SK-N-SH treated with all-trans-retinoic acid at 6 μM for 48 hours (cell line): ENCODE data around the gene DESI1.

Source experiments
- ATAC-seq: fragments of 200-7000 bp; cut with Tn5 transposase; 3 replicates; pipeline ENCODE4 v1.9.1; 2020; ENCODE audit warnings: mild to moderate bottlenecking, moderate library complexity
- ARNTL ChIP-seq: fragments of 450-650 bp; formaldehyde crosslinking; IDR thresholded peaks from 2 replicates; pipeline ENCODE4 v1.5.0; 2020; ENCODE audit warnings: low read depth, mild to moderate bottlenecking, moderate library complexity, borderline replicate concordance
- BACH2 ChIP-seq: fragments of 250-450 bp; sonication (Bioruptor Pico); IDR thresholded peaks from 2 replicates; pipeline ENCODE4 v1.9.0; 2021; ENCODE audit warnings: mild to moderate bottlenecking, borderline replicate concordance
- CREB5 ChIP-seq: fragments of 250-450 bp; sonication (Bioruptor Pico); IDR thresholded peaks from 2 replicates; pipeline ENCODE4 v1.5.1; 2020; ENCODE audit warnings: low read depth, mild to moderate bottlenecking, moderate library complexity
- CSDC2 ChIP-seq: fragments of 250-450 bp; sonication (Bioruptor Pico); IDR thresholded peaks from 2 replicates; pipeline ENCODE4 v1.5.0; 2020; ENCODE audit warnings: mild to moderate bottlenecking, moderate library complexity
- CSRNP3 ChIP-seq: fragments of 250-450 bp; sonication (Bioruptor Pico); IDR thresholded peaks from 2 replicates; pipeline ENCODE4 v1.5.1; 2021; ENCODE audit warnings: mild to moderate bottlenecking, moderate library complexity
- ESRRG ChIP-seq: fragments of 250-450 bp; sonication (Bioruptor Pico); IDR thresholded peaks from 2 replicates; pipeline ENCODE4 v1.6.1; 2021; ENCODE audit warnings: mild to moderate bottlenecking
- GLIS3 ChIP-seq: fragments of 250-450 bp; sonication (Bioruptor Pico); IDR thresholded peaks from 2 replicates; pipeline ENCODE4 v1.5.0; 2020; ENCODE audit warnings: mild to moderate bottlenecking, moderate library complexity
- ISL1 ChIP-seq: fragments of 250-450 bp; sonication (Bioruptor Pico); IDR thresholded peaks from 2 replicates; pipeline ENCODE4 v2.1.2; 2022; ENCODE audit warnings: mild to moderate bottlenecking, moderate library complexity
- OSR1 ChIP-seq: fragments of 250-450 bp; sonication (Bioruptor Pico); IDR thresholded peaks from 2 replicates; pipeline ENCODE4 v1.8.0; 2022; ENCODE audit warnings: moderate library complexity, mild to moderate bottlenecking, inconsistent platforms
- PATZ1 ChIP-seq: fragments of 250-450 bp; sonication (Bioruptor Pico); IDR thresholded peaks from 2 replicates; pipeline ENCODE4 v1.8.0; 2020; ENCODE audit warnings: mild to moderate bottlenecking, moderate library complexity, borderline replicate concordance
- PPARA ChIP-seq: fragments of 250-450 bp; sonication (Bioruptor Pico); IDR thresholded peaks from 2 replicates; pipeline ENCODE4 v1.5.0; 2020; ENCODE audit warnings: mild to moderate bottlenecking, borderline replicate concordance
- RARB ChIP-seq: fragments of 250-450 bp; sonication (Bioruptor Pico); IDR thresholded peaks from 2 replicates; pipeline ENCODE4 v1.8.0; 2021; ENCODE audit warnings: mild to moderate bottlenecking, moderate library complexity
- SNAI2 ChIP-seq: fragments of 250-450 bp; sonication (Bioruptor Pico); IDR thresholded peaks from 2 replicates; pipeline ENCODE4 v1.5.0; 2020; ENCODE audit warnings: mild to moderate bottlenecking, moderate library complexity
- TCF4 ChIP-seq: fragments of 250-450 bp; sonication (Bioruptor Pico); IDR thresholded peaks from 2 replicates; pipeline ENCODE4 v1.8.0; 2021; ENCODE audit warnings: mild to moderate bottlenecking, moderate library complexity, borderline replicate concordance
- TOX ChIP-seq: fragments of 250-450 bp; sonication (Bioruptor Pico); IDR thresholded peaks from 2 replicates; pipeline ENCODE4 v1.8.0; 2021; ENCODE audit warnings: mild to moderate bottlenecking, moderate library complexity, borderline replicate concordance
- ZC3H10 ChIP-seq: fragments of 250-450 bp; sonication (Bioruptor Pico); IDR thresholded peaks from 2 replicates; pipeline ENCODE4 v1.5.1; 2021; ENCODE audit warnings: mild to moderate bottlenecking, moderate library complexity
- ZFP3 ChIP-seq: fragments of 250-450 bp; sonication (Bioruptor Pico); IDR thresholded peaks from 2 replicates; pipeline ENCODE4 v1.5.0; 2020; ENCODE audit warnings: mild to moderate bottlenecking, moderate library complexity
- ZFP30 ChIP-seq: fragments of 450-650 bp; formaldehyde crosslinking; IDR thresholded peaks from 2 replicates; pipeline ENCODE4 v1.5.0; 2022; ENCODE audit warnings: mild to moderate bottlenecking, moderate library complexity
- ZNF565 ChIP-seq: fragments of 450-650 bp; formaldehyde crosslinking; conservative IDR thresholded peaks from 2 replicates; pipeline ENCODE4 v1.5.0; 2020; ENCODE audit warnings: low read depth, mild to moderate bottlenecking, moderate library complexity
- ZNF70 ChIP-seq: fragments of 450-650 bp; formaldehyde crosslinking; IDR thresholded peaks from 2 replicates; pipeline ENCODE4 v1.5.0; 2020; ENCODE audit warnings: mild to moderate bottlenecking, moderate library complexity
- ZNF8 ChIP-seq: fragments of 450-650 bp; formaldehyde crosslinking; IDR thresholded peaks from 2 replicates; pipeline ENCODE4 v1.5.0; 2020; ENCODE audit warnings: mild to moderate bottlenecking, moderate library complexity
- TF ChIP-seq, protein P1 (sequence below): fragments of 250-450 bp; sonication (Bioruptor Pico); IDR thresholded peaks from 2 replicates; pipeline ENCODE4 v1.5.0; 2020; ENCODE audit warnings: mild to moderate bottlenecking, moderate library complexity

DESI1 gene

GRCh38 chr22:41608386-41608785 lies 12.5 kb downstream of the DESI1 start:
- TF ChIP-seq ZFP3, result no peak
- TF ChIP-seq ZNF8 (CRISPR knock-in tag), result no peak
- TF ChIP-seq SNAI2 (CRISPR knock-in tag), result no peak
- no peak for TF ChIP-seq CSRNP3 (CRISPR knock-in tag)
- TF ChIP-seq ZFP30 (CRISPR knock-in tag), result no peak
- TF ChIP-seq OSR1 (CRISPR knock-in tag), result no peak
- TF ChIP-seq PPARA (CRISPR knock-in tag), result no peak
- TF ChIP-seq ZNF70 (CRISPR knock-in tag), result no peak
- no peak for ATAC-seq

DNA sequence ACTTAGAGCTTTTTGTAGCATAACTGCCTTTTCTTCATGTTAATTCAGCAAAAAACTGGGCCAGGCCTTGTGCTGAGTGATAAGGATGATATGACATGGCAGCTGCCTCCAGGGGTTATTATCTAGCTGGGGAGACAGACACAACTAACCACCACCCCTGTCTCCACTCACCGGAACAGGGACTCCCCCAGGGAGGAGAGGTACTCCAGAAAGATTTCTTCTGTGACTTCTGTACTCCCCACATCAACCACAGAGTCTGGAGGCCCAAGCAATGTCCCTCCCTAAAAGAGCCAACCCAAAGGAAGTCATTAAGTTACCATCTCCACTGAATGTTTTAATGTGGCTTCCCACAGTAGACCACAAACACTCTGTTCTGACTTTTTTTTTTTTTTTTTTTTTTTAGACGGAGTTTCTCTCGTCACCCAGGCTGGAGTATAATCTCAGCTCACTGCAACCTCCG lies 16.9 kb downstream of the DESI1 start:
- no peak for ATAC-seq

GRCh38 chr22:41600976-41601375 lies 19.9 kb downstream of the DESI1 start:
- TF ChIP-seq PPARA (CRISPR knock-in tag), result no peak
- no peak for TF ChIP-seq CREB5 (CRISPR knock-in tag)
- TF ChIP-seq TOX (CRISPR knock-in tag), result no peak
- no peak for TF ChIP-seq ZNF8 (CRISPR knock-in tag)
- TF ChIP-seq ISL1 (CRISPR knock-in tag), result no peak
- TF ChIP-seq ZFP3, result no peak
- TF ChIP-seq OSR1 (CRISPR knock-in tag), result no peak
- TF ChIP-seq GLIS3 (CRISPR knock-in tag), result no peak
- TF ChIP-seq BACH2 (CRISPR knock-in tag), result no peak
- TF ChIP-seq ZNF565 (CRISPR knock-in tag), result no peak
- TF ChIP-seq, protein P1, sequence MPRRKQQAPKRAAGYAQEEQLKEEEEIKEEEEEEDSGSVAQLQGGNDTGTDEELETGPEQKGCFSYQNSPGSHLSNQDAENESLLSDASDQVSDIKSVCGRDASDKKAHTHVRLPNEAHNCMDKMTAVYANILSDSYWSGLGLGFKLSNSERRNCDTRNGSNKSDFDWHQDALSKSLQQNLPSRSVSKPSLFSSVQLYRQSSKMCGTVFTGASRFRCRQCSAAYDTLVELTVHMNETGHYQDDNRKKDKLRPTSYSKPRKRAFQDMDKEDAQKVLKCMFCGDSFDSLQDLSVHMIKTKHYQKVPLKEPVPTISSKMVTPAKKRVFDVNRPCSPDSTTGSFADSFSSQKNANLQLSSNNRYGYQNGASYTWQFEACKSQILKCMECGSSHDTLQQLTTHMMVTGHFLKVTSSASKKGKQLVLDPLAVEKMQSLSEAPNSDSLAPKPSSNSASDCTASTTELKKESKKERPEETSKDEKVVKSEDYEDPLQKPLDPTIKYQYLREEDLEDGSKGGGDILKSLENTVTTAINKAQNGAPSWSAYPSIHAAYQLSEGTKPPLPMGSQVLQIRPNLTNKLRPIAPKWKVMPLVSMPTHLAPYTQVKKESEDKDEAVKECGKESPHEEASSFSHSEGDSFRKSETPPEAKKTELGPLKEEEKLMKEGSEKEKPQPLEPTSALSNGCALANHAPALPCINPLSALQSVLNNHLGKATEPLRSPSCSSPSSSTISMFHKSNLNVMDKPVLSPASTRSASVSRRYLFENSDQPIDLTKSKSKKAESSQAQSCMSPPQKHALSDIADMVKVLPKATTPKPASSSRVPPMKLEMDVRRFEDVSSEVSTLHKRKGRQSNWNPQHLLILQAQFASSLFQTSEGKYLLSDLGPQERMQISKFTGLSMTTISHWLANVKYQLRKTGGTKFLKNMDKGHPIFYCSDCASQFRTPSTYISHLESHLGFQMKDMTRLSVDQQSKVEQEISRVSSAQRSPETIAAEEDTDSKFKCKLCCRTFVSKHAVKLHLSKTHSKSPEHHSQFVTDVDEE (CRISPR knock-in tag), result no peak
- no peak for TF ChIP-seq TCF4 (CRISPR knock-in tag)
- no peak for TF ChIP-seq ZNF70 (CRISPR knock-in tag)
- no peak for TF ChIP-seq ZC3H10 (CRISPR knock-in tag)
- no peak for TF ChIP-seq CSDC2
- TF ChIP-seq ARNTL (CRISPR knock-in tag), result no peak
- TF ChIP-seq RARB (CRISPR knock-in tag), result no peak
- TF ChIP-seq ZFP30 (CRISPR knock-in tag), result no peak
- TF ChIP-seq PATZ1, result no peak
- no peak for ATAC-seq

More for the DNA sequence above, 16.9 kb downstream of the DESI1 start:
- TF ChIP-seq RARB (CRISPR knock-in tag), result no peak
- no peak for TF ChIP-seq ZNF8 (CRISPR knock-in tag)
- no peak for TF ChIP-seq TCF4 (CRISPR knock-in tag)
- TF ChIP-seq PPARA (CRISPR knock-in tag), result no peak
- no peak for TF ChIP-seq ESRRG (CRISPR knock-in tag)
- TF ChIP-seq PATZ1, result no peak
- no peak for TF ChIP-seq SNAI2 (CRISPR knock-in tag)
- no peak for TF ChIP-seq ZNF565 (CRISPR knock-in tag)
- TF ChIP-seq ZC3H10 (CRISPR knock-in tag), result no peak
